NB4 (cell line): ENCODE data around the gene TRIP4.

ENCODE experiments used
- CTCF ChIP-seq: IDR thresholded peaks from one replicate; pipeline ENCODE4 v1.5.1; 2012; ENCODE audit warnings: low read depth, low read length
- POLR2A ChIP-seq: IDR thresholded peaks from 2 replicates; pipeline ENCODE4 v1.6.1; 2011; ENCODE audit warnings: mild to moderate bottlenecking; ENCODE audit not compliant: insufficient read length; ENCODE audit errors: extremely low read depth

- TF ChIP-seq CTCF: no peak
- TF ChIP-seq POLR2A: no peak
Measured at GRCh38 chr15:64472161-64472560, 84.5 kb downstream of the TRIP4 start.
